KMS-11 (cell line): ENCODE data around the gene COMTD1.
"Not testable (repeated sequence)": the region's sequence is repeated elsewhere in the genome, so short reads cannot be mapped to it uniquely, and the experiment has no call there.

Experiments
- H2AFZ ChIP-seq: fragments of 200-600 bp; sonication (generic); 2 replicates; pipeline ENCODE4 v1.6.1; 2016; ENCODE audit warnings: antibody characterized with exemption, mixed run types, low read depth
- H3K27ac ChIP-seq: fragments of 200-600 bp; sonication (generic); 2 replicates; pipeline ENCODE4 v1.6.1; 2016; ENCODE audit warnings: mild to moderate bottlenecking, mixed run types
- H3K27me3 ChIP-seq: fragments of 200-600 bp; sonication (generic); 2 replicates; pipeline ENCODE4 v1.6.1; 2017; ENCODE audit warnings: mild to moderate bottlenecking, low read depth, mixed run types, moderate library complexity; ENCODE audit not compliant: insufficient read depth
- H3K36me3 ChIP-seq: fragments of 200-600 bp; sonication (generic); 2 replicates; pipeline ENCODE4 v1.6.1; 2017; ENCODE audit warnings: mild to moderate bottlenecking, mixed run types; ENCODE audit not compliant: insufficient read depth
- H3K4me1 ChIP-seq: fragments of 200-600 bp; sonication (generic); 2 replicates; pipeline ENCODE4 v1.6.1; 2016; ENCODE audit warnings: mild to moderate bottlenecking, low read depth, mixed run types; ENCODE audit not compliant: poor library complexity, severe bottlenecking
- H3K4me2 ChIP-seq: fragments of 200-600 bp; sonication (generic); 2 replicates; pipeline ENCODE4 v1.7.0; 2016; ENCODE audit warnings: mild to moderate bottlenecking, mixed run types
- H3K4me3 ChIP-seq: fragments of 200-600 bp; sonication (generic); IDR thresholded peaks from 2 replicates; pipeline ENCODE4 v1.6.1; 2017; ENCODE audit warnings: low read depth, low read length, mixed read lengths; ENCODE audit not compliant: insufficient read depth
- H3K79me2 ChIP-seq: fragments of 200-600 bp; sonication (generic); 2 replicates; pipeline ENCODE4 v1.6.1; 2016; ENCODE audit warnings: low read depth, mixed run types; ENCODE audit not compliant: insufficient read depth
- H3K9ac ChIP-seq: fragments of 200-600 bp; sonication (generic); 2 replicates; pipeline ENCODE4 v1.6.1; 2016; ENCODE audit warnings: mild to moderate bottlenecking, mixed run types
- H4K20me1 ChIP-seq: fragments of 200-600 bp; sonication (generic); 2 replicates; pipeline ENCODE4 v1.6.1; 2016; ENCODE audit warnings: mild to moderate bottlenecking, mixed run types; ENCODE audit not compliant: insufficient read depth
- TF ChIP-seq, protein P1 (sequence below): fragments of 200-600 bp; sonication (generic); conservative IDR thresholded peaks from 2 replicates; pipeline ENCODE4 v1.6.1; 2017; ENCODE audit warnings: low read depth, mild to moderate bottlenecking, antibody characterized with exemption, low read length, moderate library complexity, mixed read lengths

Gene COMTD1

GRCh38 chr10:75223507-75223906, 12.2 kb downstream of the COMTD1 start:
- Histone ChIP-seq H3K4me3 (no peak overlapping the region), H3K27me3 (no peaks in the 10 kb centered on the region), H3K4me2 (peak overlapping the region; percentile 3; the same call in 1 of the 2 replicates), H2AFZ (no peak overlapping the region), H3K27ac (peak overlapping the region; percentile 3; the same call in 1 of the 2 replicates), H3K4me1 (peaks cover 54% of the 10 kb centered on the region), H3K9ac (no peak overlapping the region), H4K20me1 (peaks cover 21% of the 10 kb centered on the region; the same call in 1 of the 2 replicates), H3K36me3 (peaks cover 14% of the 10 kb centered on the region; the same call in 1 of the 2 replicates), H3K79me2 (peaks cover 70% of the 10 kb centered on the region)
- TF ChIP-seq, protein P1, sequence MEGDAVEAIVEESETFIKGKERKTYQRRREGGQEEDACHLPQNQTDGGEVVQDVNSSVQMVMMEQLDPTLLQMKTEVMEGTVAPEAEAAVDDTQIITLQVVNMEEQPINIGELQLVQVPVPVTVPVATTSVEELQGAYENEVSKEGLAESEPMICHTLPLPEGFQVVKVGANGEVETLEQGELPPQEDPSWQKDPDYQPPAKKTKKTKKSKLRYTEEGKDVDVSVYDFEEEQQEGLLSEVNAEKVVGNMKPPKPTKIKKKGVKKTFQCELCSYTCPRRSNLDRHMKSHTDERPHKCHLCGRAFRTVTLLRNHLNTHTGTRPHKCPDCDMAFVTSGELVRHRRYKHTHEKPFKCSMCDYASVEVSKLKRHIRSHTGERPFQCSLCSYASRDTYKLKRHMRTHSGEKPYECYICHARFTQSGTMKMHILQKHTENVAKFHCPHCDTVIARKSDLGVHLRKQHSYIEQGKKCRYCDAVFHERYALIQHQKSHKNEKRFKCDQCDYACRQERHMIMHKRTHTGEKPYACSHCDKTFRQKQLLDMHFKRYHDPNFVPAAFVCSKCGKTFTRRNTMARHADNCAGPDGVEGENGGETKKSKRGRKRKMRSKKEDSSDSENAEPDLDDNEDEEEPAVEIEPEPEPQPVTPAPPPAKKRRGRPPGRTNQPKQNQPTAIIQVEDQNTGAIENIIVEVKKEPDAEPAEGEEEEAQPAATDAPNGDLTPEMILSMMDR: no peak

- Histone ChIP-seq H3K79me2 (peaks cover 70% of the 10 kb centered on the region), H4K20me1 (peaks cover 15% of the 10 kb centered on the region; the same call in 1 of the 2 replicates), H3K4me1 (peaks cover 42% of the 10 kb centered on the region), H3K36me3 (peaks cover 32% of the 10 kb centered on the region; the same call in 1 of the 2 replicates)
- H3K9ac ChIP-seq, H3K4me3 ChIP-seq, H3K27me3 ChIP-seq, H3K4me2 ChIP-seq, H3K27ac ChIP-seq, H2AFZ ChIP-seq: not testable (repeated sequence)
These were observed 14.3 kb downstream of the COMTD1 start for GRCh38 chr10:75221492-75221891.

DNA sequence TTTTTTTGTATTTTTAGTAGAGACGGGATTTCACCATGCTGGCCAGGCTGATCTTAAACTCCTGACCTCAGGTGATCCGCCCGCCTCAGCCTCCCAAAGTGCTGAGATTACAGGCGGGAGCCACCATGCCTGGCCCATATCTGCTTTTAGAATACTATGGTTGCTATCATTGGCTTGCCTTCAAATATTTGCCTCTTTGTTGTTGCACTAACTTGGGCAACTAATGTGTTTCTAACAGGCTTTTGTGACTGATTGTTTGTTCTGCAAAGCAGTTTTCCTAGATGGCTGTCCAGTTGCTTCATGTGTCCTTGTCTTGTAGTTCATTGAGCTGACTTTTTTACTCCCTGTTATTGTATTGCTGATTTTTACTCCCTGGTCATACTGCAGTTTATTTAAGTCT, 15.5 kb downstream of the COMTD1 start:
- Histone ChIP-seq H3K4me2 (no peak overlapping the region), H3K4me3 (no peak overlapping the region), H3K4me1 (peaks cover 30% of the 10 kb centered on the region), H2AFZ (no peak overlapping the region), H3K9ac (no peak overlapping the region), H3K79me2 (peaks cover 70% of the 10 kb centered on the region), H3K36me3 (peaks cover 40% of the 10 kb centered on the region; the same call in 1 of the 2 replicates), H4K20me1 (peaks cover 10% of the 10 kb centered on the region; the same call in 1 of the 2 replicates), H3K27ac (no peak overlapping the region), H3K27me3 (no peaks in the 10 kb centered on the region)
- TF ChIP-seq, protein P1: no peak

DNA sequence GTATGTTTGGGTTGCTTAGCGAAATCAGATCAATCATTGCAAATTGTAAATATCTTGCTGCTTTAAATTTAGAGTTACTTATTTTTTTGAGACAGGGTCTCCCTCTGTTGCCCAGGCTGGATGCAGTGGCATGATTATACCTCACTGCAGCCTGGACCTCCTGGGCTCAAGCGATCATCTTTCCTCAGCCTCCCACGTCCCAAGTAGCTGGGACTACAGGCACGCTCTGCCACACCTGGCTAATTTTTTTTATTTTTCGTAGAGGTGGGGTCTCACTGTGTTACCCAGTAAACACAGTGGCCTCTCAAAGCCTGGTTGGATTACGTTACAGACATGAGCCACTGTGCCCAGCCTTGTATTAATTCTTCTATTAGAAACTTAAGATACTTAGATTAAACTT, 23.4 kb downstream of the COMTD1 start:
- TF ChIP-seq, protein P1: no peak
- Histone ChIP-seq H3K4me1 (peaks cover 35% of the 10 kb centered on the region), H3K79me2 (peaks cover 66% of the 10 kb centered on the region), H4K20me1 (no peaks in the 10 kb centered on the region), H3K9ac (no peak overlapping the region), H3K27me3 (no peaks in the 10 kb centered on the region), H3K4me3 (no peak overlapping the region), H3K27ac (no peak overlapping the region), H3K4me2 (peak overlapping the region; percentile 86), H2AFZ (no peak overlapping the region), H3K36me3 (peaks cover 26% of the 10 kb centered on the region; the same call in 1 of the 2 replicates)

- H3K36me3 ChIP-seq: peaks cover 15% of the 10 kb centered on the region; the same call in 1 of the 2 replicates
- H3K79me2 ChIP-seq: peaks cover 54% of the 10 kb centered on the region
- no peaks in the 10 kb centered on the region for H4K20me1 ChIP-seq
- no peaks in the 10 kb centered on the region for H3K27me3 ChIP-seq
- peak overlapping the region; percentile 86 for H3K4me2 ChIP-seq
- H3K4me3 ChIP-seq: no peak overlapping the region
- H3K9ac ChIP-seq: peak overlapping the region; percentile 93
- TF ChIP-seq, protein P1: no peak
- H2AFZ ChIP-seq: peak overlapping the region; percentile 86
- H3K4me1 ChIP-seq: peaks cover 35% of the 10 kb centered on the region
- H3K27ac ChIP-seq: peak overlapping the region; percentile 96
These were observed 24.6 kb downstream of the COMTD1 start for GRCh38 chr10:75211007-75211691.
